Ishikawa (cell line): ENCODE results near the gene SYP.

Experiments
- CEBPB ChIP-seq: IDR thresholded peaks from 2 replicates; pipeline ENCODE4 v1.6.1; 2012
- CREB1 ChIP-seq: IDR thresholded peaks from 2 replicates; pipeline ENCODE4 v1.6.1; 2012; ENCODE audit warnings: low read depth
- EGR1 ChIP-seq: IDR thresholded peaks from 2 replicates; pipeline ENCODE4 v1.6.1; 2012
- EP300 ChIP-seq: IDR thresholded peaks from 2 replicates; pipeline ENCODE4 v1.6.1; 2012; ENCODE audit warnings: borderline replicate concordance
- FOXM1 ChIP-seq: IDR thresholded peaks from 2 replicates; pipeline ENCODE4 v1.6.1; 2012; ENCODE audit warnings: low read depth, borderline replicate concordance
- NFIC ChIP-seq: IDR thresholded peaks from 2 replicates; pipeline ENCODE4 v1.6.1; 2012
- RAD21 ChIP-seq: IDR thresholded peaks from 2 replicates; pipeline ENCODE4 v1.6.1; 2012; ENCODE audit warnings: low read depth
- TAF1 ChIP-seq: IDR thresholded peaks from 2 replicates; pipeline ENCODE4 v1.6.1; 2012; ENCODE audit warnings: low read depth, mild to moderate bottlenecking
- TCF12 ChIP-seq: IDR thresholded peaks from 2 replicates; pipeline ENCODE4 v1.6.1; 2012; ENCODE audit warnings: low read depth
- TEAD4 ChIP-seq: IDR thresholded peaks from 2 replicates; pipeline ENCODE4 v1.6.1; 2012
- YY1 ChIP-seq: IDR thresholded peaks from 2 replicates; pipeline ENCODE4 v1.6.1; 2012; ENCODE audit warnings: low read depth
- ZBTB7A ChIP-seq: IDR thresholded peaks from 2 replicates; pipeline ENCODE4 v1.6.1; 2012; ENCODE audit warnings: low read depth
- TF ChIP-seq, protein P1 (sequence below): IDR thresholded peaks from 2 replicates; pipeline ENCODE4 v1.6.1; 2012
- TF ChIP-seq, protein P2 (sequence below): IDR thresholded peaks from 2 replicates; pipeline ENCODE4 v1.6.1; 2012
- TF ChIP-seq, protein P3 (sequence below): IDR thresholded peaks from 2 replicates; pipeline ENCODE4 v1.6.1; 2012; ENCODE audit warnings: low read depth, mild to moderate bottlenecking

The SYP gene

DNA sequence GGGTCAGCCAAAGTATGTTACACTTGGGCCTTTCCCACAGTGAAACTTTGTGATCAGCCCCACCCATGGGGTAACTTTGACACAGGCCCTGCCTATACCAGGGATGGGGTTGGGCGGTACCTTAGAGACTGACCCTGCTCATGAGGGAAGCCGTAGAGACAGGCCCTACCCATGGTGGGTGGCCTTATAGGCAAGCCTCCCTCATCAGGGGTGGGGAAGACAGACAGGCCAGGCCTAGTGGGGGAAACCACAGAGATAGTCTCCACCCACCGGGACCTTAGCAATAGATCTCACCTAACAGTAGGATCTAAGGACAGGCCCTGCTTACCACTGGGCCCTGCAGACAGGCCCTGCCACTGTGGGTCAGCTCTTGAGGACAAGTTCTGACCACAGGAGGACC lies 21.5 kb downstream of the SYP start:
- TF ChIP-seq ZBTB7A (no peak), EGR1 (no peak), RAD21 (no peak), CEBPB (no peak), CREB1 (no peak), TEAD4 (no peak), TCF12 (no peak), EP300 (no peak)
- TF ChIP-seq, protein P1, sequence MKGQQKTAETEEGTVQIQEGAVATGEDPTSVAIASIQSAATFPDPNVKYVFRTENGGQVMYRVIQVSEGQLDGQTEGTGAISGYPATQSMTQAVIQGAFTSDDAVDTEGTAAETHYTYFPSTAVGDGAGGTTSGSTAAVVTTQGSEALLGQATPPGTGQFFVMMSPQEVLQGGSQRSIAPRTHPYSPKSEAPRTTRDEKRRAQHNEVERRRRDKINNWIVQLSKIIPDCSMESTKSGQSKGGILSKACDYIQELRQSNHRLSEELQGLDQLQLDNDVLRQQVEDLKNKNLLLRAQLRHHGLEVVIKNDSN: no peak
- TF ChIP-seq, protein P2, sequence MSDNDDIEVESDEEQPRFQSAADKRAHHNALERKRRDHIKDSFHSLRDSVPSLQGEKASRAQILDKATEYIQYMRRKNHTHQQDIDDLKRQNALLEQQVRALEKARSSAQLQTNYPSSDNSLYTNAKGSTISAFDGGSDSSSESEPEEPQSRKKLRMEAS: no peak
- TF ChIP-seq, protein P3, sequence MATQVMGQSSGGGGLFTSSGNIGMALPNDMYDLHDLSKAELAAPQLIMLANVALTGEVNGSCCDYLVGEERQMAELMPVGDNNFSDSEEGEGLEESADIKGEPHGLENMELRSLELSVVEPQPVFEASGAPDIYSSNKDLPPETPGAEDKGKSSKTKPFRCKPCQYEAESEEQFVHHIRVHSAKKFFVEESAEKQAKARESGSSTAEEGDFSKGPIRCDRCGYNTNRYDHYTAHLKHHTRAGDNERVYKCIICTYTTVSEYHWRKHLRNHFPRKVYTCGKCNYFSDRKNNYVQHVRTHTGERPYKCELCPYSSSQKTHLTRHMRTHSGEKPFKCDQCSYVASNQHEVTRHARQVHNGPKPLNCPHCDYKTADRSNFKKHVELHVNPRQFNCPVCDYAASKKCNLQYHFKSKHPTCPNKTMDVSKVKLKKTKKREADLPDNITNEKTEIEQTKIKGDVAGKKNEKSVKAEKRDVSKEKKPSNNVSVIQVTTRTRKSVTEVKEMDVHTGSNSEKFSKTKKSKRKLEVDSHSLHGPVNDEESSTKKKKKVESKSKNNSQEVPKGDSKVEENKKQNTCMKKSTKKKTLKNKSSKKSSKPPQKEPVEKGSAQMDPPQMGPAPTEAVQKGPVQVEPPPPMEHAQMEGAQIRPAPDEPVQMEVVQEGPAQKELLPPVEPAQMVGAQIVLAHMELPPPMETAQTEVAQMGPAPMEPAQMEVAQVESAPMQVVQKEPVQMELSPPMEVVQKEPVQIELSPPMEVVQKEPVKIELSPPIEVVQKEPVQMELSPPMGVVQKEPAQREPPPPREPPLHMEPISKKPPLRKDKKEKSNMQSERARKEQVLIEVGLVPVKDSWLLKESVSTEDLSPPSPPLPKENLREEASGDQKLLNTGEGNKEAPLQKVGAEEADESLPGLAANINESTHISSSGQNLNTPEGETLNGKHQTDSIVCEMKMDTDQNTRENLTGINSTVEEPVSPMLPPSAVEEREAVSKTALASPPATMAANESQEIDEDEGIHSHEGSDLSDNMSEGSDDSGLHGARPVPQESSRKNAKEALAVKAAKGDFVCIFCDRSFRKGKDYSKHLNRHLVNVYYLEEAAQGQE: no peak

DNA sequence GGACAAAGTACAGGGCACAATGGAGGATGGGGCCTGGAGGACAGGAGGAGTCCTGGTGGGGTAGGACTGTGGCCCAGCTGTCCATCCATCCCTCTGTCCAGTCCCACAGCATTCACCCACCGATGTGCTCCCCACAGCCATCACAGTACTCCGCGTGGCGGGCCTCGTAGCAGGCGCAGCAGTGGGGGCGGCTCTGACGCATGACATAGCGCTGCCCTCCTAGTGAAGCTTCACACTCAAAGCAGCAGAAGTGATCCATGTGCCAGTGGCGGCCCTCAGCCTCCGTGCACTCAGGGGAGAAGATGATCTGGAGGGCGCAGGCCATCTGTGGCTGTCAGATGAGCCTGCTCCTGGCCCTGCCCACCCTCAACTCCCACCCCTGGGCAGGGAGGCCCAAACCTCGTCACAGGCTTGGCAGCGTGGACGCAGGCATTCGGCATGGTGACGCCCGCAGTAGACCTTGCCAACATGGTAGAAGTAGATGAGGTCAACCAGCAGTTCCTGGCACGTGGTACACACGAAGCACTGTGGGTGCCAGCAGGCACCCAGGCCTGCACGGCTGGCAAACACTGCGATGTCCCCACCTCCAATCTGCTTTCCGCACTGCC lies 22.0 kb downstream of the SYP start:
- TF ChIP-seq, protein P2: no peak
- no peak for TF ChIP-seq FOXM1
- TF ChIP-seq ZBTB7A: no peak
- TF ChIP-seq CEBPB: no peak
- TF ChIP-seq EGR1: no peak
- TF ChIP-seq CREB1: no peak
- TF ChIP-seq NFIC: no peak
- no peak for TF ChIP-seq TCF12
- TF ChIP-seq, protein P1: no peak
- no peak for TF ChIP-seq EP300
- TF ChIP-seq RAD21: no peak
- TF ChIP-seq TAF1: no peak
- TF ChIP-seq, protein P3: no peak
- no peak for TF ChIP-seq TEAD4
- TF ChIP-seq YY1: no peak

DNA sequence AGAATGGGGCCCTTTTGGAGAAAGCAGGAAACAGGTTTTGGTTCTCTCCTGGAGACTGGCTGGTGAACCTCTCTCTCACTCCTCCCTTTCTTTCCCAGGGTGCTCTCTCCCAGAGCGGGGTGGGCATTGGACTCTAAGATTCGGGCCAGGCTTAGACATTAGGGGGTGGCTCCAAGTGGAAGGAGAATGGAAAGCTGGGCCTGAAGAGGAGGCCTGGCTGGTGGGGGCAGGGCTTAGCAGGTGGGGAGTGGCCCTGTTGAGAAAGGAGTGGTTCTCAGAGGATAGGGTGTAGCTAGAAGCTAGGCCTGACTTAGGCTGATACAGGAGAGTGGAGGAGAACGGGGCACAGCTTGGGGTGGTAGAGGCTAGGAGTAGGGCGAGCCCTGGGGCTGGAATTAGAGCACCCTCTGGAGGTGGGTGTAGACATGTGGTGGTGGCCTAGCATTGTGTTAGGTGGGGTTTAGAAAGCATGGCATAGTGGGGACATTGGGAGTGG lies 22.6 kb downstream of the SYP start:
- TF ChIP-seq TCF12 (no peak), EP300 (no peak), YY1 (no peak)
- TF ChIP-seq, protein P1: no peak

DNA sequence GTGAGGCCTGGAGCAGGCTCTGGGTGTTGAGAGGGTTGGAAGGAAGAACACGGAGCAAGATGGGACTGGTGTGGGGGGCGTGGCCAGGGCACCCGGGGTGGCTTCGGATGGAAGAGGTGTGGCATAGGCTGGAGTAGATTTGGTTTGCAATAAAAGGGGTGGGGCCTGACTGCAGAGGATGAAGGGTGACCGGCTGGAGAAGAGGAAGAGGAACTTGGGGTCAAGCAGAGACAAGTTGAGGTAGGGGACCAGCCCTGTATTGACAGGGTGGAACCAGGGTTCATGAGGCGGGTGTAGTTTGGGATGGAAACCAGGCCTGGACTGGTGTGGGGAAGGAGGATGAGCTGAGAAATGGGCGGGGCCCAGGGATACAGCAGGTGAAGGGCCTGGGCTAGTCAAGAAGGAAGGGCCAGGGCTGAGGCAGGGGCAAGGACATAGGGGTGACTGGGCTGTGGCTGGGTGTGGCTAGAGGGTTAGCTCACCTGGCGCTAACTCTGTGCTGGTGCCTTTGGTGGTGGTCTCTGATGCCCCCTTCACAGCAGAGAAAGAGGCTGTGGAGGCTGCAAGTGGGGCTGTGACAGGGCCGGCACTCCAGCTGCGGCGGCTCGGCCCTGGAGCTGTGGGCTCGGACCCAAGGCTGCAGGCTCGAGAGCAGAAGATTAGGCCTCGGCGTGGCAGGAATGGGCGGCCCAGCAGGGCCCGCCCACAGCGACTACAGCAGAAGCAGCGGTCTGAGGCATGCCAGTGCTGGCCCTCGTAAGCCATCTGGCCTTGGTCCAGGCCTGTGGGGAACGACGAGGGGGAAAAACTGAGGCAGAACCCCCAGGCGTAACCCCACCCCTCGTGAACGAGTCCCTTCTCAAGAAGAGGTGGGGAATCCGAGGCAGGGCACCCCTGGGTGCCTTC lies 23.3 kb downstream of the SYP start:
- TF ChIP-seq YY1 (no peak), FOXM1 (no peak), RAD21 (no peak), EP300 (no peak), EGR1 (no peak), TCF12 (no peak), TAF1 (no peak), TEAD4 (no peak), CREB1 (no peak)
- TF ChIP-seq, protein P2: no peak
